ENCODE measurements around the gene CHCHD10.

Gene CHCHD10

DNA sequence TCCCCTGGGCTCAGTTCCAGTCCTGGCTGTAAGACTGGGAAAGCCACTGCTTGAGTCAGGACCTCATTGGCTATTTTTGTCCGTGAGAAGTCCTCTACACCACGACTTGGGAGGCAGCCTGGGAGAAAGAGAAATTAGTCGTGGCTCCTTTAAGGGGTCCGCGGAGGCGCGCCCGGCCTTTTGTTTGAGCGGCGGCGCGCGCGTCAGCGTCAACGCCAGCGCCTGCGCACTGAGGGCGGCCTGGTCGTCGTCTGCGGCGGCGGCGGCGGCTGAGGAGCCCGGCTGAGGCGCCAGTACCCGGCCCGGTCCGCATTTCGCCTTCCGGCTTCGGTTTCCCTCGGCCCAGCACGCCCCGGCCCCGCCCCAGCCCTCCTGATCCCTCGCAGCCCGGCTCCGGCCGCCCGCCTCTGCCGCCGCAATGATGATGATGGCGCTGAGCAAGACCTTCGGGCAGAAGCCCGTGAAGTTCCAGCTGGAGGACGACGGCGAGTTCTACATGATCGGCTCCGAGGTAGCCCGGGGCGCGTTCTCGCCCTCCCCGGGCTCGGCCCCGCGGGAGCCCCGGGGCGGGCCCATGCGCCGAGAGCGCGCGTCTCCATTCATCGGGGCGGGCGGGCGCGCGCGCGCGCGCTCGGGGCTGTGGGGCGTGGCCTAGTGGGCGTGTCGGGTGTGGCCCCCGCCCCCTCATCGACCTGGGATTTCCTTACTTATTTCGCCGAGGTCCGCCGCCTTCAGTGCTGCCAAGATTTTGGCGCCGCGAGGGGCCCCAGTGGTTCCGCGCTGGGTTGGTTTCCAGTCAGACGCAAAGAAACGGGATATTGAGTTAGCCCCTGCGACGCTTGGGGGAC, 19.2 kb upstream of the CHCHD10 start, which contains the start of gene SMARCB1:
TSS of gene SMARCB1 (plus strand) at position 215 of the 848 bp plus-strand sequence. CDS start at position 419, 204 bp downstream.
- DNase-seq = peak; percentile 77 to 89 (median 86)

- DNase-seq = no peak
These were observed 18.5 kb upstream of the CHCHD10 start for GRCh38 chr22:23786261-23786710.

GRCh38 chr22:23784215-23784732, 16.5 kb upstream of the CHCHD10 start:
- no peak for DNase-seq

GRCh38 chr22:23783265-23784150, 15.7 kb upstream of the CHCHD10 start:
- no peak for DNase-seq

GRCh38 chr22:23782703-23783102, 14.9 kb upstream of the CHCHD10 start:
- DNase-seq = no peak

GRCh38 chr22:23782252-23782651, 14.5 kb upstream of the CHCHD10 start:
- DNase-seq = no peak

DNA sequence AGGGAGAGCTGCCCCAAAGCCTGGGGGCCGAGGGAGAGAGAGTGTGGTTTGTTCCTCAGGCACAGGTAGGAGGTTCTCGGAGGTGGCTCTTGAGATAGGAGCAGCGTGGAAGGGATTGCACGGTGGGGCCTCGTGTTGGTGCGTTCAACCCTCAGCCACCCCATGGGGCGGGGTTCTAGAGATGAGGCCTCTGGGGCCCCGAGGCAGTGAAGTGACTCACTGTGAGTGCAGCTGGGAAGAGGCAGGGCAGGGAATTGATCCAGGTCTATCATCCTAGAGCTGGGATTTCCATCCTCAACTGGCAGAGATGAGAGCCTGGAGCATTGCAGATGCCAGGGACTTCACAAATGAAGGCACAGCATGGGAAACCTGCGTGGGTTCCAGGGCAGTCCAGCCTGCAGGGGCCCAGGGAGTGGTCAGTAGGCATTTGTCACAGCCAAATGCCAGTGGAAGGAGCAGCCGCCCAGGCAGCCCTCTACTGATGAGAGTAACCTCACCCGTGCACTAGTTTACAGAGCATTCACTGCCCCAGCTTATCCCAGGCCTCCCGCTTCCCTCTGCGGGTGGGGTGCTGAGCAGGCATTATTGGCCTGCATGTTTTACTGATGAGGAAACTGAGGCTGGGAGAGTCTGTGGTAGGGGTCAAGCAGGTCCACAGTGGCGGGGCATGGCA, 13.9 kb upstream of the CHCHD10 start:
- DNase-seq = no peak

- DNase-seq = no peak
These were observed 13.3 kb upstream of the CHCHD10 start for GRCh38 chr22:23781065-23781464.

DNA sequence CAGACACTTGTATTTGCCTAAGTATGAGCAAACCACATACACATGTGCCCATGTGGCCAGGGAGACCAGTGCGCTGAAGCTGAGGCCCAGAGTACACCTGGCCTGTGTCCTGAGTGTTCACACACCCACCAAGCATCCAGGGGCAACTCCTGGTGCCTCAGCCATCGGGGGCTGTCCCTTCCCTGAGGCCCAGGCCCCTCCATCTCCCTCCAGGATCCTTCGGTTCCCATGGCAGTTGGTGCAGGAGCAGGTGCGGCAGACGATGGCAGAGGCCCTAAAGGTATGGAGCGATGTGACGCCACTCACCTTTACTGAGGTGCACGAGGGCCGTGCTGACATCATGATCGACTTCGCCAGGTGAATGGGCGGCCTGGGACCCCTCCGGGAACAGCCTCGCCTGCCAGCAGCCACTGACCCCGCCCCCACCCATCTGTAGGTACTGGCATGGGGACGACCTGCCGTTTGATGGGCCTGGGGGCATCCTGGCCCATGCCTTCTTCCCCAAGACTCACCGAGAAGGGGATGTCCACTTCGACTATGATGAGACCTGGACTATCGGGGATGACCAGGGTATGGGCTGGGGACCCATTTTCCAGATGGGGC, 12.5 kb upstream of the CHCHD10 start:
- no peak for DNase-seq

- DNase-seq = no peak
These were observed 12.0 kb upstream of the CHCHD10 start for GRCh38 chr22:23779731-23780130.

GRCh38 chr22:23779083-23779482, 11.3 kb upstream of the CHCHD10 start:
- DNase-seq = no peak

DNA sequence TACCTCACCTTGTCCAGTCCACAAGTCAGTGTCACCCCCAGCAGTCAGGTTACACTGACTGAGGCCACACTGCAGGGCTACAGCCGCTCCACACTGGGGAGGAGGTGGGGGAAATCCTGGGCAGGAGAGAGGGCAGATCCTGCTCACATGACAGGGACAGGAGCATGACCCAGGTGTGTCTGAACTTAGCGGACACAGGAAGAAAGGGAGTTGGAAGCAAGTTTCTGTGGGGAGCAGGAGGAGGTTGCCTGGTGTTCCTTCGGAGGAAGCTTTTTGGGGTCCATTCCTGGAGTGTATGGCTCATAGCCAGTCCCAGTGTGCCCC, 10.8 kb upstream of the CHCHD10 start:
- DNase-seq = no peak

DNA sequence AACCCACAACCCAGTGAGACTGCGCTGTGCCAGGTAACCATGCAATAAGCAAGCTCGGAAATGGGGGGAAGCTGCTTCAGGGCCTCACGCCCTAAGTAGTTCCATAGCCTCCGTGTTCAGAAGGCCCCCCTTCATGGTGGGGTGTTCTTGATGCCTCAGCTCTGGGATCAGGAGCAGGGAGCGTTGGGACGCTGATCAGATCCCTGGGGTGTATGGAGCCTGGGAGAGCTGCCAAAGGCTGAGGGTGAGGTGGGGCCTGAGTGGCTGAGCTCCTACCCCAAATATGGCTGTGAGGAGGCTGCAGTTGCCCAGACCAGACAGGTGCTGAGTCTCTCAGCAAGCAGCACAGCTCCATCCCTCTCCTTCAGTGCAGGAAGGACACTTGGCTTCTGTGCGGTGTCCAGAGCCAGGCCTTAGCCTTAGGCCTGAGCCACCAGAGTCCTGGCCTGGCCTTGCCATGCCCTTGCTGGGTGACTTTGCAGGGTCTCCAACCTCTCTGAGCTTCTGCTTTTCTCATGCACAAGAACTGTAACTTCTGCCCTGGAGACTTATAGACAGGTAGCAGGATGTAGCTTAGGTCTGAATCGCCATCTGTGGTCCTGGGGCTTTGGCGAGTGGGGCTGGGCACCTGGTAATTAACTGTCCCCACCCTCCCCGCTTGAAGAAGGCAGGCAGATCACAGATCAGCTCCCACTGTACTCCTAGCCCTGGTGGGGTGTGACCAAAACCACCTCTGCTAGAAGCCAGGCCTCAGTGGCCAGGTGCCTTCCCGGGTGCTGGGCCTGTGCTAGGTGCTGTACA, 10.2 kb upstream of the CHCHD10 start:
- DNase-seq = no peak

DNA sequence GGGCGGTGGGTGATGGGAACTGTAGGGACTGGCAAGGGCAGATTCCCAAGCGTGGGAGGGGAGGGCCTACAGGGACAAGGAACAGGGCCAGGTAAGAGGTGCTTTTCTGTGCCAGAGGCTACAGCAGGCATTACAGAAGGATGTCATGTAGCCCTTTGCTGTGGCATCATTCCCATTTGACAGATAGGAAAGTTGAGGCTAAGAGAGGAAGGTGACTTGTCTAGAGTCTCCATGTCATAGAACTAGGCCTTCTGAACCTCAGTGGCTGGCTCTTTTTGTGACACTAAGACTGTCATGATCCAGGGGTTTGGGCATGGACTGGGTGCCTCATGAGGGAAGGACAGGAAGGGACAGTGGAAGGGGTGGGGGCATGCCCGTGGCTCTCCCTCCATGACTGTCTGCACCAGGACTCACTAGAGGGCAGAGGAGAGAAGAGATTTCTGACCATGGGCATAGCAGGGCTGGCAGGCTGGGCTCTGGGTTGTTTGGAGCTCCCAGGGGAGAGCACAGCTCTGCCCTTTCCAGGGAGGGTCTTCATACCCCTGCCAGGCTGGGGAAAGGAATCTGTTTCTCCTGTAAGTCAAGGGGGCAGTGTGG, 8.1 kb upstream of the CHCHD10 start:
- DNase-seq = no peak

GRCh38 chr22:23774922-23775436, 7.2 kb upstream of the CHCHD10 start:
- DNase-seq = no peak

DNA sequence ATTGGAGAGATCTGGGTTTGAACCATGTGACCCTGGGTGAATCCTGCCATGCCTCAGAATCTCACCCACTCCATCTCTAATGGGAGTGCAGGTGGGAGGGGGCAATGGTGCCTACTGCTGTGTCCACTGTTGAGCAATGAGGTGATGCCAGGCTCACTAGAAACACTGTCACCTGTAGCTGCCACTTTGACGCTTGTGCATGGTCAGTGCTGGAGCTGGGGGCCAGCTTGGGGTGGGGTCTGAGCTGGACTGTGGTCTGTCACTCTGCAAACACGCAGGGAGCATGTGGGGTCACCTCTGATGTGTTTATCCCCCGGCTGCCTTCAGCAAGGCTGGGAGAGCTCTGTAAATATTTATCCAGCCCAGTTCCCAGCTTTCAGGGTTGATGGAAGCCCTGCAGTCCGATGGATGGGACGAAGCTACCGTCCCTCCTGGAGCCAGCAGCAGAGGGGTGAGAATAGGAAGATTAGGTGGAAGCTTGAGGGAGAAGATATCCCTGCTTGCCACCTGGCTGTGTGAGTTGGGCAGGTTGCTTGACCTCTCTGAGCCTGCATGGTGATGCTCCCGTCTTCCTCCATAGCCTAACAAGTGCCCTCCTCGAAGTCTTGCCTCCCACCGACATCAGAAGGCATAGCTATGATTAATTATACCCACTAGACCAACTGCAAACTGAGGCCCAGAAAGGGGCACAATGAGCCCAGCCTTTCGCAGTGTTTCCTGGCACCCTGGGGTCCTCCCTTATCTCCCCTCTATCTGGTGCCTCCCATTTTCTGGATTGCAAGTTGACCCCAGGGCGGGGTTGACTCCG, 6.5 kb upstream of the CHCHD10 start:
- no peak for DNase-seq

- no peak for DNase-seq
These were observed 5.8 kb upstream of the CHCHD10 start for GRCh38 chr22:23773483-23774113.

- peak; percentile 41 to 72 (median 58) for DNase-seq
These were observed 5.1 kb upstream of the CHCHD10 start, which contains the start of gene MMP11 for GRCh38 chr22:23772649-23773473. Gene MMP11 (plus strand): TSS chr22:23772849. CDS start chr22:23772871, 22 bp downstream.

DNA sequence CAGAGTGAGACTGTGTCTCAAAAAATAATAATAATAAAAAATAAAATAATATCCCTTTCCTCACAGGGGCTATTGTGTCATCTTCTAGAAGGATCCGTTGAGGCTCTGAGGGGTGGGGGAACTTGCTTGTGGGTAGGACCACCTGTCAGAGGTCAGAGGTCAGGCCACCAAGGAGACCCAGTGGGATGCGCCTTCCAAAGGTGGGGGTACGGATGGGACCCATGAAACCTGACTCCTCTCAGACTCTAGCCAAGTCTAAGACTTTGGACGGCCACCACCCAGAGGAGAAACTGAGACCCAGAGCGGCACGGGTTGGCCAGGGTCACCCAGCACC, 4.5 kb upstream of the CHCHD10 start:
- no peak for DNase-seq

All from NCI-H1417 (cell line).